GM10248 (cell line): Measurements from ENCODE around the gene DCAF10.

Experiments
- CTCF ChIA-PET: fragments of 300-600 bp; sonication (Branson Sonifier 250); formaldehyde crosslinking; extraction: SDS; loops from one replicate; lab custom pipeline; 2021; ENCODE audit warnings: antibody characterized with exemption; lab: Yijun Ruan, JAX
- POLR2A ChIA-PET: fragments of 350-650 bp; sonication (Branson Sonifier 250); formaldehyde crosslinking; extraction: SDS; loops from one replicate; lab custom pipeline; 2020; ENCODE audit warnings: antibody characterized with exemption; lab: Yijun Ruan, JAX
- DNase-seq: peaks from one replicate; pipeline ENCODE4 v3.0.0; 2012; ENCODE audit errors: extremely low spot score
- CTCF ChIP-seq: IDR thresholded peaks from 2 replicates; pipeline ENCODE4 v1.5.1; 2012; ENCODE audit warnings: mild to moderate bottlenecking, low read depth; ENCODE audit errors: extremely low read depth, missing control alignments, control extremely low read depth

Gene DCAF10

GRCh38 chr9:37916471-37917312 lies 116.1 kb downstream of the DCAF10 start:
- ChIA-PET POLR2A (no interaction called here), CTCF (interaction anchor here (1.0 to 6.5 kb wide), 4 partner anchors 13 to 515 kb away, joined by 3 to 38 read pairs (median 6); no protein-coding TSS in a partner anchor)
- no peak for DNase-seq
- no peak for TF ChIP-seq CTCF
